ENCODE data around the gene LRCH1.

The LRCH1 gene

DNA sequence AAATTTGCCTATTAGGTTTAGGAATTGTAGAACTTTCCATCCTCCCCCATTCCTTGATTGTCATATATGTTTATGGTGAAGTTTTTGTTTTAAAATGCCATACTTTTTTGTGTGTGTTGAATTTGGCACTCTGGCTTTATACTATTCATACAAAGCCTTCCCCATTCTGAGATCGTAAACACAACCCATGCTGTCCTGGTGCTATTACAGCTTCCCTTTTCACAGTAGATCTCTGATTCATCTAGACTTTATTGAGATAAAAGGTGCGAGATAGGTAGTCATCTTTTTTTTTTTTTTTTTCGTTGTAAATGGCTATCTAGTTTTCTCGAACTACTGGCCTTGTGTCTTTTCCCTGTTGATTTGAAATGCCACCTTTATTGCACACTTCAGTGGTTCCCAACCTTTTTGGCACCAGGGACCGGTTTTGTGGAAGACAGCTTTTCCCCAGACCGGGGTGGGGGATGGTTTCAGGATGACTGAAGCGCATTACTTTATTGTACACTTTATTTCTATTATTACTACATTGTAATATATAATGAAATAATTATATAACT, 94.6 kb downstream of the LRCH1 start:
- in situ Hi-C loops (cut with HindIII; ENCODE audit: low pct_unique_long_range_greater_than_20kb, low sequenced_read_pairs), result no loop called here
- DNase-seq (ENCODE audit: low read depth in 1 of 2, low spot score in 1 of 2), result no peak
- no peak for TF ChIP-seq JUND (IDR thresholded peaks at IDR 0.05; ENCODE audit: low read depth)

DNA sequence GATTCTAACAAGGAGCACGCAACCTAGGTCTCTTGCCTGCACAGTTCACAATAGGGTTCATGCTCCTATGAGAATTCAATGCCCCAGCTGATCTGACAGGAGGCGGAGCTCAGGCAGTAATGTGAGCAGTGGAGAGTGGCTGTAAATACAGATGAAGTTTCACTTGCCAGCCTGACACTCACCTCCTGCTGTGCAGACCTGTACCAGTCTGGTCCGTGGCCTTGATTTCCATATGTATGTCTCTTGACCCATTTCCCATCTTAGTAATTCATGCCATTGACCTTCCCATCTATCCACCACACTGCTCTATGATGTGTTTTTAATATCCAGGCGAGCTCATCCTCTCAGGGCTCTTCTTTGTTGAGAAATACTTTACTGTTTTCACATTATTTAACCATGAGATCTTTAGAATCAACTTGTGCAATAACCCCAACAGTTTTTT, 95.2 kb downstream of the LRCH1 start:
- DNase-seq (ENCODE audit: low read depth in 1 of 2, low spot score in 1 of 2), result peak in 1 of 2 experiments; percentile 76
- in situ Hi-C loops (cut with HindIII; ENCODE audit: low pct_unique_long_range_greater_than_20kb, low sequenced_read_pairs), result no loop called here
- no peak for TF ChIP-seq JUND (IDR thresholded peaks at IDR 0.05; ENCODE audit: low read depth)

DNA sequence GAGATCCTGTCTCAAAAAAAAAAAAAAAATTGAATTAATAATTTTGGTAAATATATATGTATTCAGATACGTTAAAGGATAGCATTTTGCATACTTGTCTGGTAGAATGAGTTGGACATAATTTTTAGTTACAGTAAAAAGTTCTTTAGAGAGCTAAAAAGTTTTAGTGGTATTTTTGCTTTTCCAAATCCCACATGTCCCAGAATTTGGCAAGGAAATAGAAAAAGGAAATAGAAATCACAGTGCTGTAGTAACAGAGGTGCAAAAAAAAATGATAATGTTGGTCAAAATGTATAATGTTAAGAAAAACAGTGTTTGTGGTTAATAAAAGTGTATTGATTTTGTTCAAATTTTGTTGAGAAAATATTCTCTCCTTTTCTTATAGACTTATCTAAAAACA, 96.8 kb downstream of the LRCH1 start:
- in situ Hi-C loops (cut with HindIII; ENCODE audit: low pct_unique_long_range_greater_than_20kb, low sequenced_read_pairs), result no loop called here
- TF ChIP-seq JUND (IDR thresholded peaks at IDR 0.05; ENCODE audit: low read depth), result no peak
- DNase-seq (ENCODE audit: low read depth in 1 of 2, low spot score in 1 of 2), result no peak

DNA sequence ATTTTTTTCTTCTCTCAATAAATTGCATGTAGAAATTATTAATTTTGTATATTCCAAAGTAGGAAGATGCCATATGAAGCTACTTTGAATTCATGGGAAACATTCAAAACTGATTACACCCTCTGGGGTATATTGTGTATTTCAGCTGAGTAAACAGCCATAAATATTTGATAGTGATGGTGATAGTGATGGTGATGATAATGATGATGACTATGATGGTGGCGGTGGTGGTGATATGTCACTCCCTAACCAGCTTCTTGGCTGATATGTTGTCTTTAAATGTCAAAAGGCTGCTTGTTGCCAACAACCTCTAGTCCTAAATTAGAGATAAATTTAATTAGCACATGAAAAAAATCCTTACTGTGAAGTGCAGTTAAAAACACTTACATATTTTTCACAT, 102.0 kb downstream of the LRCH1 start:
- DNase-seq (ENCODE audit: low read depth in 1 of 2, low spot score in 1 of 2), result no peak
- in situ Hi-C loops (cut with HindIII; ENCODE audit: low pct_unique_long_range_greater_than_20kb, low sequenced_read_pairs), result no loop called here
- no peak for TF ChIP-seq JUND (IDR thresholded peaks at IDR 0.05; ENCODE audit: low read depth)

DNA sequence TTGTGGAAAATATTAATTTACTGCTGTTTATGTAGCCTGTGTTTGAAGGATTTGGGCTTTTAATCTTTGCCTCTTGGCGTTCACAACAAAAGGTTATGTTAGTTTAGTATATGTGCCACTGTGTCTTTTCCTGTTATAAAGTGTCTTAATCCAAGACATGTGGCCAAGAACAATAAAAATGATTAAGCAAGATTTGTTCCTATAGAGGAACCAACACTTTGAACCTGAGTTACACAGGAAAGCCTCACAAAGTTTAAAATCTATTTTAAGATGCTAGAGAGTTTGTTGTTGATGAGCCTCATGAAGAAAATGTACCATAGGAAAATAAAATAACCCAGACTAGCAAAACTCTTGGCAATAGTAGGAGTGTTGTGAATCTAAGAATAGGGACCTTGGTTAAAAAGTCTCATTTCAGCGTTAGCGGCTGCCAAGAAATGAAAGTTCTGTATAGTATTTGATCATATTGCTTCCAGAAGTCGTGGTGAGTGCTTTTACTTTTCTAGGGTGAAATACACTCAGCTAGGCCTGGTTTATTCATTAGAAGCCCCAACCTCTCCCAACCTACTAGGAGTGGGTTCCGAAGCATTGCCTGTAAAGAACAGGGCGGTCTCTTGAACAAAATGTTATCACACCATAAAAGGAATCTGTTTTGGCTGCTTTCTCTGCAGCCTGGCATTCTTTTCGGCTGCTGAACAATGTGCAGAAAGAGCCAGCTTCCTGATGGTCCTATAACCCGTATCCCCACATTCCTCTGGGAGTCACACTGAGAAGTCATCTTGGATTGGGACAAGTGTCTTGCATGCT, 102.6 kb downstream of the LRCH1 start:
- peak in 1 of 2 experiments; percentile 78 for DNase-seq (ENCODE audit: low read depth in 1 of 2, low spot score in 1 of 2)
- in situ Hi-C loops (cut with HindIII; ENCODE audit: low pct_unique_long_range_greater_than_20kb, low sequenced_read_pairs), result no loop called here
- no peak for TF ChIP-seq JUND (IDR thresholded peaks at IDR 0.05; ENCODE audit: low read depth)

DNA sequence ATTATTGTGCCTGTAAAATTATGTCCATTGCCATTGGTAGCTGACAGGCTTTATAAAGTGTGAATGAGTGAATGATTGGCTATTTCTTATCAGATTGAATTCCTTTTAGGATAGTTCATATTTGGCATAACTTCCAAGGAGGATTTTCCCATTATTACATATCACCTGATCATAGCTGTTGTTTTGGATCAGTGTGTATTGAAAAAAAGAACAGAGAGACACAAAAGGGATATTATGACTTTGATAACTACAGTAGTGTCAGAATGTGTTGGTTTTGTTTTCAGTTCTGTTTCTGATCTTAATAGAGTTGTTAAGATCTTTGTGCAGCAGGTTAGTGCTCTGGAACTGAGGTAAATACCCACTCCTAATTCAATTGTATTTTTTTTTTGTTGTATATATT, 103.8 kb downstream of the LRCH1 start:
- DNase-seq (ENCODE audit: low read depth in 1 of 2, low spot score in 1 of 2), result no peak
- no peak for TF ChIP-seq JUND (IDR thresholded peaks at IDR 0.05; ENCODE audit: low read depth)
- in situ Hi-C loops (cut with HindIII; ENCODE audit: low pct_unique_long_range_greater_than_20kb, low sequenced_read_pairs), result no loop called here

DNA sequence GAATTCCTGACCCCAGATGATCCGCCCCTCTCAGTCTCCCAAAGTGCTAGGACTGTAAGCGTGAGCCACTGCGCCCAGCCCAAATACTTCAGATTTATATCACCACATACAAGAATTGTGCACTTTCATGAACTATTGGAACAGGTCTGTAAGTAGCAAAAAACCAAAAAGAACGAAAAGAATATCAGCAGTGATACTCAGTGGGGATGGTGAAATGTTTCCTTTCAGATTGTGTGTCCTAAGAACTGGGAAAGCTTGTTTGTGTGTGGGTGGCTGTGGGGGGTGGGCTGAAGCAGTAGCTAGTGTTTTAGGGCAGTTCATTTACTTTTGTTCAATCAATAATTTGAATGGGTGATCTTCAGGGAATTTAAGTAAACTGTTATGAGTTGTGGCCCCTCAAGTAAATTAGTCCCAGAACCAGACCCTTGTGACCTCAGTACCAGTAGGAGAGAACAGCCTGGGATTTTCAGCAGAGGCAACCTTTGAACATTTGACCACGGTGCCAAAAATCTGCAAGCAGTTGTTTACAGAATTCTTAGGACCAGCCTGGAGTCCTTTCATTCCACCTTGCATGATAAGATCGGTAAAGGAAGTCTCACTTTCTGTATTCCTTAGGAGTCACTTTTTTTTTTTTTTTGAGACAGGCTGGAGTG, 106.6 kb downstream of the LRCH1 start:
- DNase-seq (ENCODE audit: low read depth in 1 of 2, low spot score in 1 of 2), result peak in 1 of 2 experiments; percentile 81
- TF ChIP-seq JUND (IDR thresholded peaks at IDR 0.05; ENCODE audit: low read depth), result no peak
- in situ Hi-C loops (cut with HindIII; ENCODE audit: low pct_unique_long_range_greater_than_20kb, low sequenced_read_pairs), result no loop called here

DNA sequence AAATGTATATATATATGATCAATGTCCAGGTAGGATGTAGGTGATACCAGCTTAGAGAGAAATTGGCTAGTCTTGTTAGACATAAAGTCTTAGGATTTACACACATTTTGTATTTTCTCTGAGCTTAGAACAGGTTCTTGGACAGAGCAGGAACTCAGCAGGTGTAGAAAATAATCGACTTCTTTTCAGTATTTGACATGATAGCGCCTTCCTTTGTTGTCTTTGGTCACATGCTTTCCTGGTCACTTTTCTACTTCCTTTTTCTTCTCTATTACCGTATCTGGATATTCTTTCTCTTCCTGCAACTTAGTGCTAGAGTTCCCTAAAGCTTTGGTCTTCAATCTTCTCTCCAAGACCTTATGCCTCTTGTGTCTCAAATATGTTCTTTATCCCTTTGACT, 107.4 kb downstream of the LRCH1 start:
- in situ Hi-C loops (cut with HindIII; ENCODE audit: low pct_unique_long_range_greater_than_20kb, low sequenced_read_pairs), result no loop called here
- TF ChIP-seq JUND (IDR thresholded peaks at IDR 0.05; ENCODE audit: low read depth), result no peak
- no peak for DNase-seq (ENCODE audit: low read depth in 1 of 2, low spot score in 1 of 2)

DNA sequence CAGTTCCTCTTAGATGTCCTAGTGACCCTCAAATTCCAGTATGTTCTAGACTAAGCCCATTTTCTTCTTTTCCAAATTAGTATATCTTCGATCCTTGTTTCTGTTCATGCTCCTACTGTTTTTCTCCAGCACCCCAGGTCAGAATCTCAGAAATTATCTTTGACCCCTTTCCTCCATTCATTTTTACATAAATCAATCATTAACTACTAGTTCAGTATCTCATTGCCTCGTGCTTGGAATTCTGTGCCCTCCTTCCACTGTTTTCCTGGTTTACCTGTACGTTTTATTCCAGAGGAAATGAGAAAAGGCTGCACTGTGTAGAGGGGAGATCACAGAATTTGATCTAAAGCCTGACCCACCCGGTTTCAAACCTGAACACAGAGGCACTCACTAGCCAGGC, 107.9 kb downstream of the LRCH1 start:
- in situ Hi-C loops (cut with HindIII; ENCODE audit: low pct_unique_long_range_greater_than_20kb, low sequenced_read_pairs), result no loop called here
- no peak for TF ChIP-seq JUND (IDR thresholded peaks at IDR 0.05; ENCODE audit: low read depth)
- no peak for DNase-seq (ENCODE audit: low read depth in 1 of 2, low spot score in 1 of 2)

DNA sequence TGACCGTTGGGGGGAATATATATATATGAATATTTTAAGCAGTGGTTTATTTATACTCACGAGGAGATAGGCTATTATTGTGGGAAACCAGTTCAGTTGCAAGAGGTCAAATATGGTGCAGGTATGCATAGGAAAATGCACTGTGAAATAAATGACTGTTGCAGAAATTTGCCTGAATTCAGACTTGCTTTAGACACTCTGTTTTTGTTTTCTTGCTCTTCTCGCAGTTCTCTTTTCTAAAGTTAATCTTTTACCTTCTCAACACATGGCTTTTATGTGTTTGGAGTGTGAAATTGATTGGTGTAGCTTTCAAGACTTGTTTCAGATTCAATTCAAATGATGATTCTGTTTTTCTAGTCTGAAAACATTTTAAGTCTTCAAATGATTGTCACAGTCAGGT, 109.7 kb downstream of the LRCH1 start:
- in situ Hi-C loops (cut with HindIII; ENCODE audit: low pct_unique_long_range_greater_than_20kb, low sequenced_read_pairs), result no loop called here
- no peak for TF ChIP-seq JUND (IDR thresholded peaks at IDR 0.05; ENCODE audit: low read depth)
- no peak for DNase-seq (ENCODE audit: low read depth in 1 of 2, low spot score in 1 of 2)

DNA sequence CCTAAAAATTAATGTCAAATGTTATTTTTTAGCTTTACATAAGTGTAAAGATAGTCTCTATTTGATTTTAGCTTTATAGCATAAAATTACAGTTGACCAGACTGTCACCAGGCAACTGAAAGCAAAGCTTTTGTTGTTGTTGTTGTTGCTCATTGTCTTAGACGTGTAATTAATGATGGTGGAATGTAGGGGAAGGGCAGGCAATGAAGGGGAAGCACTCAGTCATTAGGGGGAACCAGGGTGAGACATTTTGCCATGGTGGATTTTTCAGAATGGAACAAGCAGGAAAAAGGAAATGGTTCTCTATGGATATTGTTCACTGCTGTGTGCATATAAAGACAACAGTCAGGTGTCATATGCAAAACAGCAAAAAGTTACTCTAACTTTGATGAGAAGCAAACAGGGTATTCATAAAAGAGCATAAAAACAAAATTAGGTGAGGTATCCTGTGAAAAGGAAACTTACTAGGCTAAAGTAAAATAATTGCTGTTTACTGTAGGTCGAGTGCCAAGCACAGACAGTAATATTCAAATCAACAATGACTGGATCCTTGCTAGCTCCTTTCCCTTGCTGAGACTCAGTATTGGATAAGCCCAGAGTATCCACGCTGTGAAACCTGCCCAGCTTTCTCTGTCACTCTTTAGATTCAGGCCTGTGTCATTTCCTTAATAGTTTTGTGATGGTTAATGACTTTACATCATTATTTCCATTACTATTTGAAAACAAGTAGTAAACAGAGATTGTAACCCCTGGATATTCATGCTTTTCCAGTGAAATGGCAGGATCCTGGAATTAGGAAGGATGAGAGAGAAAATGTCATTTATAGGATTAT, 110.5 kb downstream of the LRCH1 start:
- in situ Hi-C loops (cut with HindIII; ENCODE audit: low pct_unique_long_range_greater_than_20kb, low sequenced_read_pairs), result no loop called here
- TF ChIP-seq JUND (IDR thresholded peaks at IDR 0.05; ENCODE audit: low read depth), result no peak
- no peak for DNase-seq (ENCODE audit: low read depth in 1 of 2, low spot score in 1 of 2)

DNA sequence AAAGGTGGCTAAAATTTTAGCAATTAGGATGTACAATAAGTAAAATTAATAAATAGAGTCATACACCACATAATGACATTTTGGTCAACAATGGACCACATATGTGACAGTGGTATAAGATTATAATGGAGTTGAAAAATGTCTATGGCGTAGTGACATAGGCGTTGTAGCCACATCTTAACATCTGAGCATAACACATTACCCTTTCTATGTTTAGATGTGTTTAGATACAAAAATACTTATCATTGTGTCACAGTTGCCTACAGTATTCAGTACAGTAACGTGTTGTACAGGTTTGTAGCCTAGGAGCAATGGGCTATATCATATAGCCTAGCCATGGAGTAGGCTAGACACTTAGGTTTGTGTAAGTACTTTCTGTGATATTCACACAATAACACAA, 111.2 kb downstream of the LRCH1 start:
- DNase-seq (ENCODE audit: low read depth in 1 of 2, low spot score in 1 of 2), result no peak
- in situ Hi-C loops (cut with HindIII; ENCODE audit: low pct_unique_long_range_greater_than_20kb, low sequenced_read_pairs), result no loop called here
- TF ChIP-seq JUND (IDR thresholded peaks at IDR 0.05; ENCODE audit: low read depth), result no peak
